GM23338 (cell line): Measurements from ENCODE around the gene OLA1. TPM values are rescaled to one million over a fixed set of nuclear protein-coding genes. Genes with fewer than 3 reads are reported as not detected.

Experiments
- ATAC-seq: fragments of 200-7000 bp; cut with Tn5 transposase; 3 replicates; pipeline ENCODE4 v1.9.1; 2020
- DNase-seq: peaks from one replicate; pipeline ENCODE4 v3.0.0-alpha.2; 2015; ENCODE audit warnings: low spot score
- H2AFZ ChIP-seq: fragments of 200-600 bp; sonication (generic); 2 replicates; pipeline ENCODE4 v1.8.0; 2016; ENCODE audit warnings: antibody characterized with exemption, mild to moderate bottlenecking, moderate library complexity
- H3F3A ChIP-seq: fragments of 200-600 bp; sonication (generic); replicated peaks from 2 replicates; pipeline ENCODE4 v1.8.0; 2017; ENCODE audit warnings: antibody characterized with exemption, mixed run types, low read depth
- H3K27ac ChIP-seq: fragments of 200-600 bp; sonication (generic); 2 replicates; pipeline ENCODE4 v1.6.1; 2016; ENCODE audit warnings: low read depth
- H3K27me3 ChIP-seq: fragments of 200-600 bp; sonication (generic); 2 replicates; pipeline ENCODE4 v1.8.0; 2016; ENCODE audit warnings: mild to moderate bottlenecking, mixed run types, moderate library complexity; ENCODE audit not compliant: insufficient read depth
- H3K36me3 ChIP-seq: fragments of 200-600 bp; sonication (generic); 2 replicates; pipeline ENCODE4 v1.8.0; 2016; ENCODE audit warnings: mild to moderate bottlenecking; ENCODE audit not compliant: insufficient read depth
- H3K4me1 ChIP-seq: fragments of 200-600 bp; sonication (generic); 2 replicates; pipeline ENCODE4 v1.8.0; 2016; ENCODE audit warnings: mild to moderate bottlenecking, moderate library complexity; ENCODE audit not compliant: insufficient read depth
- H3K4me2 ChIP-seq: fragments of 200-600 bp; sonication (generic); 2 replicates; pipeline ENCODE4 v1.7.1; 2017; ENCODE audit warnings: mixed run types
- H3K4me3 ChIP-seq: fragments of 200-600 bp; sonication (generic); 2 replicates; pipeline ENCODE4 v1.6.1; 2016; ENCODE audit warnings: mixed run types
- H3K79me2 ChIP-seq: fragments of 200-600 bp; sonication (generic); replicated peaks from 2 replicates; pipeline ENCODE4 v1.8.0; 2017; ENCODE audit warnings: mild to moderate bottlenecking; ENCODE audit not compliant: insufficient read depth
- H3K9me2 ChIP-seq: fragments of 200-600 bp; sonication (generic); 2 replicates; pipeline ENCODE4 v1.8.0; 2017; ENCODE audit not compliant: insufficient read depth
- H4K20me1 ChIP-seq: fragments of 200-600 bp; sonication (generic); replicated peaks from 2 replicates; pipeline ENCODE4 v1.8.0; 2017; ENCODE audit warnings: mild to moderate bottlenecking; ENCODE audit not compliant: insufficient read depth
- H3K27ac Mint-ChIP-seq: 2 replicates; pipeline ENCODE4 v1.8.0; 2020; ENCODE audit warnings: inconsistent platforms, mild to moderate bottlenecking, moderate library complexity, mixed read lengths
- H3K27me3 Mint-ChIP-seq: 3 replicates; pipeline ENCODE4 v1.8.0; 2022; ENCODE audit warnings: low read depth, mild to moderate bottlenecking, moderate library complexity, mixed read lengths, inconsistent platforms; ENCODE audit not compliant: insufficient read depth, poor library complexity
- H3K36me3 Mint-ChIP-seq: 3 replicates; pipeline ENCODE4 v1.8.0; 2021; ENCODE audit warnings: low read depth, mild to moderate bottlenecking, inconsistent platforms, moderate library complexity, mixed read lengths
- H3K4me1 Mint-ChIP-seq: 3 replicates; pipeline ENCODE4 v1.8.0; 2020; ENCODE audit warnings: mild to moderate bottlenecking, inconsistent platforms, mixed read lengths
- H3K4me3 Mint-ChIP-seq: 3 replicates; pipeline ENCODE4 v1.8.0; 2021; ENCODE audit warnings: moderate library complexity, mild to moderate bottlenecking, inconsistent platforms, mixed read lengths
- H3K9me3 Mint-ChIP-seq: 3 replicates; pipeline ENCODE4 v1.8.0; 2020; ENCODE audit warnings: moderate library complexity, mild to moderate bottlenecking, inconsistent platforms, mixed read lengths
- EZH2 ChIP-seq: fragments of 200-600 bp; sonication (generic); IDR thresholded peaks from one replicate; pipeline ENCODE4 v1.8.0; 2017; ENCODE audit warnings: antibody characterized with exemption, mild to moderate bottlenecking, low read depth; ENCODE audit not compliant: unreplicated experiment
- EZH2phosphoT487 ChIP-seq: fragments of 200-600 bp; sonication (generic); IDR thresholded peaks from one replicate; pipeline ENCODE4 v1.8.1; 2018; ENCODE audit warnings: antibody characterized with exemption; ENCODE audit not compliant: unreplicated experiment
- JUNB ChIP-seq: IDR thresholded peaks from one replicate; pipeline ENCODE4 v1.6.1; 2016; ENCODE audit warnings: antibody characterized with exemption; ENCODE audit not compliant: unreplicated experiment
- NANOG ChIP-seq: IDR thresholded peaks from 2 replicates; pipeline ENCODE4 v1.6.1; 2016; ENCODE audit warnings: antibody characterized with exemption, borderline replicate concordance
- STAT1 ChIP-seq: IDR thresholded peaks from one replicate; pipeline ENCODE4 v1.6.1; 2016; ENCODE audit warnings: antibody characterized with exemption; ENCODE audit not compliant: unreplicated experiment
- ZNF114 ChIP-seq: fragments of 250-450 bp; sonication (Bioruptor Pico); IDR thresholded peaks from 2 replicates; pipeline ENCODE4 v1.5.0; 2020; ENCODE audit warnings: mild to moderate bottlenecking, moderate library complexity
- ZNF331 ChIP-seq: fragments of 250-450 bp; sonication (Bioruptor Pico); IDR thresholded peaks from 2 replicates; pipeline ENCODE4 v1.5.0; 2020; ENCODE audit warnings: low read depth, mild to moderate bottlenecking, moderate library complexity
- polyA plus RNA-seq: library from polyadenylated mRNA; unstranded; fragments of >200 nt; fragmentation: Nextera tagmentation; extraction: Ambion mirVana; gene quantifications from 2 replicates; pipeline ENCODE4 v1.2.1, GENCODE V29; 2016
- total RNA-seq: library from RNA; depleted of rRNA; stranded (reverse); fragments of >200 nt; shearing (Covaris generic); gene quantifications from 2 replicates; pipeline ENCODE4 v1.2.3, GENCODE V29; 2014
- TF ChIP-seq, protein P1 (sequence below), 2 experiments: fragments of 200-600 bp in 1 of 2; sonication (generic) in 1 of 2; conservative IDR thresholded peaks; 2 replicates each; pipeline versions ENCODE4 v1.5.1 to v1.6.1; 2016 to 2017; ENCODE audit warnings: antibody characterized with exemption in 2 of 2, low read depth in 2 of 2, mild to moderate bottlenecking in 2 of 2, moderate library complexity in 1 of 2
- TF ChIP-seq, protein P2 (sequence below): IDR thresholded peaks from one replicate; pipeline ENCODE4 v1.6.1; 2018; ENCODE audit warnings: antibody characterized with exemption; ENCODE audit not compliant: unreplicated experiment
- TF ChIP-seq, protein P3 (sequence below): IDR thresholded peaks from 2 replicates; pipeline ENCODE4 v1.6.1; 2016; ENCODE audit warnings: antibody characterized with exemption

Gene OLA1
- total and polyA plus RNA-seq, 2 experiments from 2014 or later: 104 to 242 TPM

DNA sequence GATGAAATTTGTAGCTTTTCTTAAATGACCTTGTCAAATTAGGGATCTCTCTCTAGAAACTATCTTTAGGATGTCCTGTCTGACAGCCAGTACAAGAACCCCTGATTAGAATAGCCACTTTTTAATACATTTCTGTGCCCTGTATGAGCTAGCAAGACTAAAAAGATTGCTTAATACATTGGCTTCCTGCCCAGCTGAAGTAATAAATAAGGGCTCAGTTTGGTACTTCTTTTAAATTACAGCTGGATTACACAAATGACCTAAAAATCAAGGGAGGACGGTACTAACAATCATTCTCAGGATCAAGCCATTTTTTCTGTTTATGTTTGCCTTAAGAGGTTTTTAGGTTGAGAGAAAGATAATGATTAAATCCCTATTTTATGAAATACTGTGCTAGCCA is 11.6 kb upstream of the OLA1 start:
- H3K4me2 ChIP-seq: no peak overlapping the region
- no peaks in the 10 kb centered on the region for H4K20me1 ChIP-seq
- H3K27me3 ChIP-seq: no peaks in the 10 kb centered on the region
- DNase-seq (no peak), ATAC-seq (no peak)
- no peaks in the 10 kb centered on the region for H3K36me3 Mint-ChIP-seq
- H3K4me3 Mint-ChIP-seq: no peak overlapping the region
- H3K4me1 Mint-ChIP-seq: no peaks in the 10 kb centered on the region
- no peaks in the 10 kb centered on the region for H3K36me3 ChIP-seq
- 0 out of 2 replicates have a peak overlapping the region, but pooled peaks have one; percentile 29 for H2AFZ ChIP-seq
- no peaks in the 10 kb centered on the region for H3K4me1 ChIP-seq
- no peaks in the 10 kb centered on the region for H3F3A ChIP-seq
- TF ChIP-seq, protein P1, sequence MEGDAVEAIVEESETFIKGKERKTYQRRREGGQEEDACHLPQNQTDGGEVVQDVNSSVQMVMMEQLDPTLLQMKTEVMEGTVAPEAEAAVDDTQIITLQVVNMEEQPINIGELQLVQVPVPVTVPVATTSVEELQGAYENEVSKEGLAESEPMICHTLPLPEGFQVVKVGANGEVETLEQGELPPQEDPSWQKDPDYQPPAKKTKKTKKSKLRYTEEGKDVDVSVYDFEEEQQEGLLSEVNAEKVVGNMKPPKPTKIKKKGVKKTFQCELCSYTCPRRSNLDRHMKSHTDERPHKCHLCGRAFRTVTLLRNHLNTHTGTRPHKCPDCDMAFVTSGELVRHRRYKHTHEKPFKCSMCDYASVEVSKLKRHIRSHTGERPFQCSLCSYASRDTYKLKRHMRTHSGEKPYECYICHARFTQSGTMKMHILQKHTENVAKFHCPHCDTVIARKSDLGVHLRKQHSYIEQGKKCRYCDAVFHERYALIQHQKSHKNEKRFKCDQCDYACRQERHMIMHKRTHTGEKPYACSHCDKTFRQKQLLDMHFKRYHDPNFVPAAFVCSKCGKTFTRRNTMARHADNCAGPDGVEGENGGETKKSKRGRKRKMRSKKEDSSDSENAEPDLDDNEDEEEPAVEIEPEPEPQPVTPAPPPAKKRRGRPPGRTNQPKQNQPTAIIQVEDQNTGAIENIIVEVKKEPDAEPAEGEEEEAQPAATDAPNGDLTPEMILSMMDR (conservative IDR thresholded peaks at IDR 0.05; ENCODE audit: low read depth in 2 of 2): no peak
- TF ChIP-seq EZH2phosphoT487 (no peak), NANOG (no peak), EZH2 (no peak), ZNF331 (no peak), ZNF114 (CRISPR knock-in tag) (no peak), JUNB (no peak), STAT1 (no peak)
- TF ChIP-seq, protein P2, sequence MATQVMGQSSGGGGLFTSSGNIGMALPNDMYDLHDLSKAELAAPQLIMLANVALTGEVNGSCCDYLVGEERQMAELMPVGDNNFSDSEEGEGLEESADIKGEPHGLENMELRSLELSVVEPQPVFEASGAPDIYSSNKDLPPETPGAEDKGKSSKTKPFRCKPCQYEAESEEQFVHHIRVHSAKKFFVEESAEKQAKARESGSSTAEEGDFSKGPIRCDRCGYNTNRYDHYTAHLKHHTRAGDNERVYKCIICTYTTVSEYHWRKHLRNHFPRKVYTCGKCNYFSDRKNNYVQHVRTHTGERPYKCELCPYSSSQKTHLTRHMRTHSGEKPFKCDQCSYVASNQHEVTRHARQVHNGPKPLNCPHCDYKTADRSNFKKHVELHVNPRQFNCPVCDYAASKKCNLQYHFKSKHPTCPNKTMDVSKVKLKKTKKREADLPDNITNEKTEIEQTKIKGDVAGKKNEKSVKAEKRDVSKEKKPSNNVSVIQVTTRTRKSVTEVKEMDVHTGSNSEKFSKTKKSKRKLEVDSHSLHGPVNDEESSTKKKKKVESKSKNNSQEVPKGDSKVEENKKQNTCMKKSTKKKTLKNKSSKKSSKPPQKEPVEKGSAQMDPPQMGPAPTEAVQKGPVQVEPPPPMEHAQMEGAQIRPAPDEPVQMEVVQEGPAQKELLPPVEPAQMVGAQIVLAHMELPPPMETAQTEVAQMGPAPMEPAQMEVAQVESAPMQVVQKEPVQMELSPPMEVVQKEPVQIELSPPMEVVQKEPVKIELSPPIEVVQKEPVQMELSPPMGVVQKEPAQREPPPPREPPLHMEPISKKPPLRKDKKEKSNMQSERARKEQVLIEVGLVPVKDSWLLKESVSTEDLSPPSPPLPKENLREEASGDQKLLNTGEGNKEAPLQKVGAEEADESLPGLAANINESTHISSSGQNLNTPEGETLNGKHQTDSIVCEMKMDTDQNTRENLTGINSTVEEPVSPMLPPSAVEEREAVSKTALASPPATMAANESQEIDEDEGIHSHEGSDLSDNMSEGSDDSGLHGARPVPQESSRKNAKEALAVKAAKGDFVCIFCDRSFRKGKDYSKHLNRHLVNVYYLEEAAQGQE: no peak
- TF ChIP-seq, protein P3, sequence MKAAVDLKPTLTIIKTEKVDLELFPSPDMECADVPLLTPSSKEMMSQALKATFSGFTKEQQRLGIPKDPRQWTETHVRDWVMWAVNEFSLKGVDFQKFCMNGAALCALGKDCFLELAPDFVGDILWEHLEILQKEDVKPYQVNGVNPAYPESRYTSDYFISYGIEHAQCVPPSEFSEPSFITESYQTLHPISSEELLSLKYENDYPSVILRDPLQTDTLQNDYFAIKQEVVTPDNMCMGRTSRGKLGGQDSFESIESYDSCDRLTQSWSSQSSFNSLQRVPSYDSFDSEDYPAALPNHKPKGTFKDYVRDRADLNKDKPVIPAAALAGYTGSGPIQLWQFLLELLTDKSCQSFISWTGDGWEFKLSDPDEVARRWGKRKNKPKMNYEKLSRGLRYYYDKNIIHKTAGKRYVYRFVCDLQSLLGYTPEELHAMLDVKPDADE: no peak
- no peak overlapping the region for H3K27ac ChIP-seq
- H3K4me3 ChIP-seq: no peak overlapping the region
- no peaks in the 10 kb centered on the region for H3K79me2 ChIP-seq
- H3K9me2 ChIP-seq: peaks cover 4% of the 10 kb centered on the region; the same call in 1 of the 2 replicates
- H3K27me3 Mint-ChIP-seq: no peaks in the 10 kb centered on the region
- H3K9me3 Mint-ChIP-seq: no peaks in the 10 kb centered on the region
- no peak overlapping the region for H3K27ac Mint-ChIP-seq
